Heart left ventricle (tissue), 16 donors: ENCODE results near the gene PGBD5. TPM values are rescaled to one million over a fixed set of nuclear protein-coding genes. Genes with fewer than 3 reads are reported as not detected.
A peak's percentile ranks its signal among the peaks of the same experiment; 100 is the strongest.
"Not testable (repeated sequence)": the region's sequence is repeated elsewhere in the genome, so short reads cannot be mapped to it uniquely, and the experiment has no call there.

Experiments
- ATAC-seq, 4 donors: fragments of 200-7000 bp; cut with Tn5 transposase; one replicate each; pipeline ENCODE4 v1.9.1; 2020 to 2022; ENCODE audit warnings: moderate library complexity in 4 of 4, mild to moderate bottlenecking in 3 of 4, moderate number of reproducible peaks in 1 of 4
- DNase-seq, 5 donors: peaks; one replicate each; pipeline ENCODE4 v3.0.0-alpha.2; 2020
- H3K27ac ChIP-seq, 12 donors: fragments of 200-600 bp; sonication (generic) in 4 of 12; one replicate each; pipeline versions ENCODE4 v1.5.0 to v1.8.0; 2016 to 2022; ENCODE audit warnings: mild to moderate bottlenecking in 2 of 12
- H3K27me3 ChIP-seq, 9 donors: fragments of 200-600 bp; sonication (generic) in 2 of 9; one replicate each; pipeline versions ENCODE4 v1.5.1 to v1.8.0; 2016 to 2022; ENCODE audit warnings: mild to moderate bottlenecking in 3 of 9
- H3K36me3 ChIP-seq, 9 donors: fragments of 200-600 bp; sonication (generic) in 2 of 9; one replicate each; pipeline versions ENCODE4 v1.5.0 to v1.8.0; 2018 to 2022; ENCODE audit warnings: mild to moderate bottlenecking in 2 of 9
- H3K4me1 ChIP-seq, 12 donors: fragments of 200-600 bp; sonication (generic) in 4 of 12; one replicate each; pipeline versions ENCODE4 v1.5.0 to v1.8.0; 2016 to 2022; ENCODE audit warnings: mild to moderate bottlenecking in 3 of 12
- H3K4me3 ChIP-seq, 12 donors: fragments of 200-600 bp; sonication (generic) in 4 of 12; one replicate each; pipeline versions ENCODE4 v1.5.0 to v1.8.0; 2017 to 2022; ENCODE audit warnings: mild to moderate bottlenecking in 9 of 12, moderate library complexity in 4 of 12
- H3K9me3 ChIP-seq, 12 donors: fragments of 200-600 bp; sonication (generic) in 4 of 12; one replicate each; pipeline versions ENCODE4 v1.5.0 to v1.8.0; 2016 to 2022; ENCODE audit warnings: mild to moderate bottlenecking in 1 of 12
- POLR2A ChIP-seq, 2 donors: fragments of 450-650 bp; IDR thresholded peaks; one replicate each; pipeline ENCODE4 v1.6.1; 2017; ENCODE audit warnings: antibody characterized with exemption in 2 of 2, mild to moderate bottlenecking in 2 of 2, moderate library complexity in 2 of 2
- WGBS, 4 donors: extraction: QIAGEN DNeasy Blood & Tissue Kit in 2 of 4; methylation state at CpG; one replicate each; pipeline versions ENCODE4 v1.1.5 to v1.1.7; 2013 to 2018; 5-methylcytosine and 5-hydroxymethylcytosine counted together
- intact Hi-C, 10 donors: fragments of 100-400 bp; cut with DNase I; formaldehyde crosslinking; loops; one replicate each; pipeline versions ENCODE4 v1.11.1 to v1.14.2; 2022
- long read RNA-seq, 3 donors: library from polyadenylated mRNA; unstranded; transcript quantifications; one replicate each; pipeline ENCODE4 v2.0.0, GENCODE V29; 2020 to 2021
- polyA plus RNA-seq, 2 donors: library from polyadenylated mRNA; stranded (reverse); fragments of 200-250 nt; gene quantifications; one replicate each; pipeline ENCODE4 v1.2.3, GENCODE V29; 2013
- total RNA-seq, 9 donors: library from RNA; depleted of rRNA in 2 of 9; stranded (reverse); fragments of >200 nt in 2 of 9; fragmentation: NEBNext Ultra II Directional in 3 of 9; extraction: Animal tissue kit (Norgen Biotek cat#: 25700) in 3 of 9; gene quantifications; one replicate each; pipeline versions ENCODE4 v1.1.0 to v1.2.4, GENCODE V29; 2016 to 2023
- TF ChIP-seq, protein P1 (sequence below), 12 donors: fragments of 200-600 bp; sonication (generic) in 4 of 12; IDR thresholded peaks; one replicate each; pipeline versions ENCODE4 v1.5.0 to v1.8.0; 2018 to 2022; ENCODE audit warnings: antibody characterized with exemption in 12 of 12, mild to moderate bottlenecking in 5 of 12
- donor health status: ischemic (EF 13 %, LVEDD 7.1; RV severe dilation, severe dysfunction).
- donor health status: healthy with polysubstance abuse.
- donor health status: DM: no; HTN: yes; CAD: no.
- donor health status: DM: no; HTN: no; CAD: no.
- donor health status: ischemic (EF 25% LVEDD 6.9; RV normal size, moderate dysfunction).
- donor health status: ischemic (EF 25% LVEDD 5.7; RV mildly dilated, moderate dysfunction).
- donor health status: healthy.
- donor health status: DM: yes; HTN: yes; CAD: no.
- donor health status: ischemic (EF 35%, LVEDD 5.7; RV mildly dilated, moderate dysfunction).
- donor health status: nonischemic (EF 11% LVEDD 7.7; RV severe dilation, severe dysfunction).
- donor health status: DM: yes; HTN: yes; CAD: no.
- donor health status: PGD.
- donor health status: ischemic (EF 29% LVEDD 5.4; RV normal size, mild dysfunction).
- donor health status: nonischemic (EF 23%, LVEDD 6.1; RV moderate dilation, normal function).

PGBD5 gene, protein sequence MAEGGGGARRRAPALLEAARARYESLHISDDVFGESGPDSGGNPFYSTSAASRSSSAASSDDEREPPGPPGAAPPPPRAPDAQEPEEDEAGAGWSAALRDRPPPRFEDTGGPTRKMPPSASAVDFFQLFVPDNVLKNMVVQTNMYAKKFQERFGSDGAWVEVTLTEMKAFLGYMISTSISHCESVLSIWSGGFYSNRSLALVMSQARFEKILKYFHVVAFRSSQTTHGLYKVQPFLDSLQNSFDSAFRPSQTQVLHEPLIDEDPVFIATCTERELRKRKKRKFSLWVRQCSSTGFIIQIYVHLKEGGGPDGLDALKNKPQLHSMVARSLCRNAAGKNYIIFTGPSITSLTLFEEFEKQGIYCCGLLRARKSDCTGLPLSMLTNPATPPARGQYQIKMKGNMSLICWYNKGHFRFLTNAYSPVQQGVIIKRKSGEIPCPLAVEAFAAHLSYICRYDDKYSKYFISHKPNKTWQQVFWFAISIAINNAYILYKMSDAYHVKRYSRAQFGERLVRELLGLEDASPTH
- total RNA-seq (10 to 100 TPM in 2 of 9 donors, 1 to 10 TPM in 7; 2.8 to 16.1 (median 7.0) TPM), polyA plus RNA-seq (1 to 10 TPM; 1.3 to 2.0 TPM)
- long read RNA-seq, donor 1, full-length matches to known transcripts = 13 of 15 reads
- long read RNA-seq, donor 1, partial matches to known transcripts = 0 of 15 reads
- long read RNA-seq, donor 1, other reads (novel, unspliced or antisense) = 2 of 15 reads
- long read RNA-seq, donor 2, partial matches to known transcripts = 4 of 6 reads
- long read RNA-seq, donor 2, other reads (novel, unspliced or antisense) = 2 of 6 reads
- long read RNA-seq, donor 3, full-length matches to known transcripts = 13 of 18 reads
- long read RNA-seq, donor 3, partial matches to known transcripts = 1 of 18 reads
- long read RNA-seq, donor 3, other reads (novel, unspliced or antisense) = 4 of 18 reads

DNA sequence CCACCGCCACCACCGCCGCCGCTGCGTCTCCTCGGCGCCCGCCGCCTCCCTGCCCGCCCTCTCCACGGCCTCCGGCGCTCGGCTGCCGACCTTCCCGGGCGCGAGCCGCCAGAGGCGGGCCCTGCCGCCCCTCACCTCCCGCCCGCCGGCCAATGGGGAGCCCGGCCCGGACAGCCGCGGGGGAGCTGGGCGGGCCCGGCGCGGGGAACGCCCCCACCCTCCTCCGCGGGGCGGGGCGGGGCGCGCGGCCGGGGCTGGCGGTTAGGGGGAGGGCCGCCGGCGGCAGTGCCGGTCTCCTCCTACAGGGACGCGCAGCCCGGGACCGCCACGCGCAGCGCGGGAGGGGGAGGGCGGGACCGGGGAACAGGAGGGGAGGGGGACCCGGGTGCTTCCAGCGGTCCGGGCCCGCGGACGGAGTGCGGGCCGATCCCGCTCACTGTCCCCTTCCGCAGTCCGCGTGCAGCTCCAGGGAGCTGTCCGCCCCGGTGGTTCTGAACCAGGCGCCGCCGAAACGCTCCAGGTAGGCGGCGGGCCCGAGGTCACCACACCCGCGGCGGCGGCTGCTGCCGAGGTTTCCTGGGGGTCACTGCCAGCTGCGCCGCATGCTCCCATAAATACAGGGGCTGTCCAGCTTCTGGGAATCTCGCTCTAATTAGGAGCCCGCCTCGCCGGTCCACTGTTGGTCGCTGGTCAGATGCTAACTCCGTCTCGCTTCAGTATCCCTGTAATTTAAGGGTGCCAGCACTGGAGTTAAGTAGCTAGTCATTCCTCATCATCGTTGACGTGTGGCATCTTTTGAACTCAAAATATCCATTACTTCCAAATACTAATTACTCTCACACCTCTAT is at the start of gene PGBD5:
Gene PGBD5 (minus strand): TSS at position 87 of the 848 bp plus-strand sequence. CDS start 404 bp downstream, outside the sequence.
- WGBS, 4 donors = 1 to 7% (median 2%) methylated on average over 24 to 93 of the region's 93 CpGs
- Histone ChIP-seq H3K27me3 (peaks cover 0 to 59% (median 26%) of the 10 kb centered on the region in 9 donors), H3K27ac (no peak within 1 kb of the TSS), H3K9me3 (no peaks in the 10 kb centered on the region), H3K4me3 (peak within 1 kb of the TSS; percentile 19 to 81 (median 56)), H3K4me1 (peaks cover 0 to 25% (median 11%) of the 10 kb centered on the region in 12 donors), H3K36me3 (no peaks in the 10 kb centered on the region)
- TF ChIP-seq, protein P1, sequence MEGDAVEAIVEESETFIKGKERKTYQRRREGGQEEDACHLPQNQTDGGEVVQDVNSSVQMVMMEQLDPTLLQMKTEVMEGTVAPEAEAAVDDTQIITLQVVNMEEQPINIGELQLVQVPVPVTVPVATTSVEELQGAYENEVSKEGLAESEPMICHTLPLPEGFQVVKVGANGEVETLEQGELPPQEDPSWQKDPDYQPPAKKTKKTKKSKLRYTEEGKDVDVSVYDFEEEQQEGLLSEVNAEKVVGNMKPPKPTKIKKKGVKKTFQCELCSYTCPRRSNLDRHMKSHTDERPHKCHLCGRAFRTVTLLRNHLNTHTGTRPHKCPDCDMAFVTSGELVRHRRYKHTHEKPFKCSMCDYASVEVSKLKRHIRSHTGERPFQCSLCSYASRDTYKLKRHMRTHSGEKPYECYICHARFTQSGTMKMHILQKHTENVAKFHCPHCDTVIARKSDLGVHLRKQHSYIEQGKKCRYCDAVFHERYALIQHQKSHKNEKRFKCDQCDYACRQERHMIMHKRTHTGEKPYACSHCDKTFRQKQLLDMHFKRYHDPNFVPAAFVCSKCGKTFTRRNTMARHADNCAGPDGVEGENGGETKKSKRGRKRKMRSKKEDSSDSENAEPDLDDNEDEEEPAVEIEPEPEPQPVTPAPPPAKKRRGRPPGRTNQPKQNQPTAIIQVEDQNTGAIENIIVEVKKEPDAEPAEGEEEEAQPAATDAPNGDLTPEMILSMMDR (IDR thresholded peaks at IDR 0.05) = peak in 3 of 12 donors; percentile 9 to 11 (median 9)
- no peak for TF ChIP-seq POLR2A (IDR thresholded peaks at IDR 0.05)
- ATAC-seq = peak; percentile 78 to 97 (median 94)
- peak; percentile 67 to 84 (median 75) for DNase-seq
- intact Hi-C loops = no loop called here

DNA sequence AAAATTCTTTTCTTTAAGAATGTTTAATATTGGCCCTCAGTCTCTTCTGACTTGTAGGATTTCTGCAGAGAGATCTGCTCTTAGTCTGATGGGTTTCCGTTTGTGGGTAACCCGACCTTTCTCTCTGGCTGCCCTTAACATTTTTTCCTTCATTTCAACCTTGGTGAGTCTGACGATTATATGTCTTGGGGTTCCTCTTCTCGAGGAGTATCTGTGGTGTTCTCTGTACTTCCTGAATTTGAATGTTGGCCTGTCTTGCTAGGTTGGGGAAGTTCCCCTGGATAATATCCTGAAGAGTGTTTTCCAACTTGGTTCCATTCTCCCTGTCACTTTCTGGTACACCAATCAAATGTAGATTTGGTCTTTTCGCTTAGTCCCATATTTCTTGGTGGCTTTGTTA is 48.8 kb upstream of the PGBD5 start:
- WGBS, 4 donors = 80 to 86% (median 83%) methylated on average over 5 of the region's 5 CpGs

DNA sequence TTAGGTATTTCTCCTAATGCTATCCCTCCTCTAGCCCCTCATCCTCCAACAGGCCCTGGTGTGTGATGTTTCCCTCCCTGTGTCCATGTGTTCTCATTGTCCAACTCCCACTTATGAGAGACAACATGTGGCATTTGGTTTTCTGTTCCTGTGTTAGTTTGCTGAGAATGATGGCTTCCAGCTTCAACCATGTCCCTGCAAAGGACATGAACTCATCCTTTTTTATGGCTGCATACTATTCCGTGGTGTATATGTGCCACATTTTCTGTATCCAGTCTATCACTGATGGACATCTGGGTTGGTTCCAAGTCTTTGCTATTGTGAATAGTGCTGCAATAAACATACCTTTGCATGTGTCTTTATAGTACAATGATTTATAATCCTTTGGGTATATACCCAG is 44.6 kb upstream of the PGBD5 start:
- H3K4me1 ChIP-seq, H3K4me3 ChIP-seq, H3K36me3 ChIP-seq, H3K27me3 ChIP-seq, DNase-seq, ATAC-seq, H3K27ac ChIP-seq, intact Hi-C loops: not testable (repeated sequence)
- peaks cover 0 to 16% (median 0%) of the 10 kb centered on the region in 12 donors for H3K9me3 ChIP-seq
- WGBS, 4 donors = 87 to 100% (median 96%) methylated on average over 1 of the region's 1 CpG

More for the DNA sequence above, 48.8 kb upstream of the PGBD5 start:
- H3K4me1 ChIP-seq, intact Hi-C loops, H3K4me3 ChIP-seq, H3K36me3 ChIP-seq, ATAC-seq, DNase-seq, H3K27ac ChIP-seq: not testable (repeated sequence)
- Histone ChIP-seq H3K27me3 (peaks cover 0 to 14% (median 3%) of the 10 kb centered on the region in 9 donors), H3K9me3 (peaks cover 0 to 14% (median 0%) of the 10 kb centered on the region in 12 donors)

DNA sequence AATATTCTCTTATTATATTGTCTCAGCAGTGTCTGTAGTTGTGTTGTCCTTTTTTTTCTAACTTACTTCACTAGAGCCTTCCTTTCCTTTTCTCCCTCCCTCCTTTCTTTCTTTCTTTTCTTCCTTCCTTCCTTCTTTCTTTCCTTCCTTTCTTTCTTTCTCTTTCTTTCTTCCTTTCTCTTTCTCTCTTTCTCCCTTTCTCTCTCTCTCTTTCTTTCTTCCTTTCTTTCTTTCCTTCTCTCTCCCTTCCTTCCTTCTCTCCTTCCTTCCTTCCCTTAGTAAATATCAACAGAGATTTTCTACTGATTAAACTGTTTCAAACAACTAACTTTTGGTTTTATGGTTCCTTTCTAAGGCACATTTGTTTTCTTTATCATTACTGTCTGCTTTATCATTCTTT is 43.1 kb upstream of the PGBD5 start:
- no peak for ATAC-seq
- Histone ChIP-seq H3K4me3 (no peak overlapping the region), H3K27me3 (no peaks in the 10 kb centered on the region), H3K36me3 (no peaks in the 10 kb centered on the region), H3K9me3 (peaks cover 0 to 16% (median 0%) of the 10 kb centered on the region in 12 donors), H3K27ac (no peak overlapping the region), H3K4me1 (peaks cover 0 to 9% (median 2%) of the 10 kb centered on the region in 12 donors)
- TF ChIP-seq, protein P1 (IDR thresholded peaks at IDR 0.05) = no peak
- TF ChIP-seq POLR2A (IDR thresholded peaks at IDR 0.05) = no peak
- no peak for DNase-seq
- intact Hi-C loops = no loop called here
